WERI-Rb-1 (cell line): ENCODE data around the gene SLAIN1.

Experiments
- DNase-seq: peaks from one replicate; pipeline ENCODE4 v3.0.0-alpha.2; 2020
- H3K27ac ChIP-seq: fragments of 250-450 bp; sonication (Bioruptor Pico); 2 replicates; pipeline ENCODE4 v1.5.1; 2020; ENCODE audit warnings: mild to moderate bottlenecking, moderate library complexity
- H3K27me3 ChIP-seq: fragments of 250-450 bp; sonication (Bioruptor Pico); 2 replicates; pipeline ENCODE4 v1.5.1; 2021; ENCODE audit warnings: mild to moderate bottlenecking, low read depth, moderate library complexity; ENCODE audit not compliant: insufficient read depth, severe bottlenecking
- H3K36me3 ChIP-seq: fragments of 250-450 bp; sonication (Bioruptor Pico); 2 replicates; pipeline ENCODE4 v1.5.1; 2020; ENCODE audit warnings: mild to moderate bottlenecking, moderate library complexity
- H3K4me3 ChIP-seq: 2 replicates; pipeline ENCODE4 v1.5.1; 2011; ENCODE audit warnings: low read depth, mild to moderate bottlenecking, control low read depth, low read length
- H3K9me3 ChIP-seq: fragments of 250-450 bp; sonication (Bioruptor Pico); 2 replicates; pipeline ENCODE4 v1.5.1; 2021; ENCODE audit warnings: mild to moderate bottlenecking, moderate library complexity; ENCODE audit not compliant: severe bottlenecking
- TF ChIP-seq, protein P1 (sequence below): IDR thresholded peaks from 2 replicates; pipeline ENCODE4 v1.5.1; 2011; ENCODE audit warnings: low read depth, mild to moderate bottlenecking, control low read depth, inconsistent platforms, low read length

Gene SLAIN1

GRCh38 chr13:77810878-77811277, 113.4 kb downstream of the SLAIN1 start:
- Histone ChIP-seq H3K4me3 (no peak overlapping the region), H3K27ac (no peak overlapping the region), H3K9me3 (no peaks in the 10 kb centered on the region), H3K27me3 (no peaks in the 10 kb centered on the region), H3K36me3 (no peaks in the 10 kb centered on the region)
- TF ChIP-seq, protein P1, sequence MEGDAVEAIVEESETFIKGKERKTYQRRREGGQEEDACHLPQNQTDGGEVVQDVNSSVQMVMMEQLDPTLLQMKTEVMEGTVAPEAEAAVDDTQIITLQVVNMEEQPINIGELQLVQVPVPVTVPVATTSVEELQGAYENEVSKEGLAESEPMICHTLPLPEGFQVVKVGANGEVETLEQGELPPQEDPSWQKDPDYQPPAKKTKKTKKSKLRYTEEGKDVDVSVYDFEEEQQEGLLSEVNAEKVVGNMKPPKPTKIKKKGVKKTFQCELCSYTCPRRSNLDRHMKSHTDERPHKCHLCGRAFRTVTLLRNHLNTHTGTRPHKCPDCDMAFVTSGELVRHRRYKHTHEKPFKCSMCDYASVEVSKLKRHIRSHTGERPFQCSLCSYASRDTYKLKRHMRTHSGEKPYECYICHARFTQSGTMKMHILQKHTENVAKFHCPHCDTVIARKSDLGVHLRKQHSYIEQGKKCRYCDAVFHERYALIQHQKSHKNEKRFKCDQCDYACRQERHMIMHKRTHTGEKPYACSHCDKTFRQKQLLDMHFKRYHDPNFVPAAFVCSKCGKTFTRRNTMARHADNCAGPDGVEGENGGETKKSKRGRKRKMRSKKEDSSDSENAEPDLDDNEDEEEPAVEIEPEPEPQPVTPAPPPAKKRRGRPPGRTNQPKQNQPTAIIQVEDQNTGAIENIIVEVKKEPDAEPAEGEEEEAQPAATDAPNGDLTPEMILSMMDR = no peak
- DNase-seq = no peak

- TF ChIP-seq, protein P1 = no peak
- H3K9me3 ChIP-seq = no peaks in the 10 kb centered on the region
- no peak for DNase-seq
- no peaks in the 10 kb centered on the region for H3K36me3 ChIP-seq
- H3K27ac ChIP-seq = no peak overlapping the region
- H3K4me3 ChIP-seq = no peak overlapping the region
- H3K27me3 ChIP-seq = no peaks in the 10 kb centered on the region
Measured at GRCh38 chr13:77811381-77811780, 113.9 kb downstream of the SLAIN1 start.

DNA sequence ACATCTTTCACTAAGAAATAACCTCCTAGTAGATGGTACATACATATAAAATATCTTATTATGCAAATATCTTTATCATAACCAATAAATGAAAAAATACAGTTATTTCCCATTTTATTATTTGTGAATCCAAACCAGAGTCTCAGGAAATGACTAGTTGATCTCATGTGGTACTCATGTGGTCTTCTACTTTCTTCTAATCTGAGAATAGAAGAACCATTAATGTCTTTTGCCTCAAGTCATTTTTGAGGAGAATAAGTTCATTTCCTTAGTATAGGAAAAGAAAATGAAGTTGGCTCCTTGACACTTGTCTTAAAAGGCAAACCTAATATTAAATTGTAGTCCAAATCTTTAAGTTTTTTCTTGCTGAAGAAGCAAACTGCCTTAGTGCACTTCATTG, 114.5 kb downstream of the SLAIN1 start:
- TF ChIP-seq, protein P1 = no peak
- H3K27ac ChIP-seq = no peak overlapping the region
- H3K27me3 ChIP-seq = no peaks in the 10 kb centered on the region
- no peaks in the 10 kb centered on the region for H3K9me3 ChIP-seq
- no peak for DNase-seq
- H3K36me3 ChIP-seq = no peaks in the 10 kb centered on the region
- H3K4me3 ChIP-seq = no peak overlapping the region
